GM12878 (cell line): Measurements from ENCODE around the gene ACTL8. TPM values are rescaled to one million over a fixed set of nuclear protein-coding genes. Genes with fewer than 3 reads are reported as not detected.

Source experiments
- ATAC-seq: fragments of 200-7000 bp; cut with Tn5 transposase; 3 replicates; pipeline ENCODE4 v1.9.1; 2020; ENCODE audit warnings: mild to moderate bottlenecking, moderate library complexity
- BruUV-seq: library from RNA; stranded (reverse); fragments of 400-500 nt; replicated peaks from 2 replicates; lab custom pipeline; 2021; lab: Mats Ljungman, UMichigan
- CTCF ChIA-PET: fragments of 300-600 bp; sonication (Branson Sonifier 250); formaldehyde crosslinking; extraction: SDS; loops from one replicate; lab custom pipeline; 2021; ENCODE audit warnings: inconsistent platforms; lab: Yijun Ruan, JAX
- POLR2A ChIA-PET: fragments of 350-600 bp; formaldehyde crosslinking; extraction: SDS; loops from one replicate; lab custom pipeline; 2021; ENCODE audit warnings: inconsistent platforms; lab: Charles Lee
- RAD21 ChIA-PET: fragments of 300-600 bp; sonication (Branson Sonifier 250); formaldehyde crosslinking; loops from one replicate; lab custom pipeline; 2023; ENCODE audit warnings: antibody characterized with exemption; ENCODE audit not compliant: unreplicated experiment; lab: Charles Lee
- SMC1A ChIA-PET: fragments of 300-600 bp; sonication (Branson Sonifier 250); formaldehyde crosslinking; loops from one replicate; lab custom pipeline; 2023; ENCODE audit not compliant: unreplicated experiment, uncharacterized antibody; lab: Charles Lee
- DNase-seq: peaks from one replicate; pipeline ENCODE4 v3.0.0-alpha.2; 2011; ENCODE audit warnings: low read depth, low spot score
- FAIRE-seq: peaks from 3 replicates; lab custom pipeline; 2011; peaks lifted over from hg19 to GRCh38; lab: Jason Lieb, UNC
- H2AFZ ChIP-seq: 2 replicates; pipeline ENCODE4 v1.6.0; 2011; ENCODE audit warnings: low read depth, low read length, control low read depth; ENCODE audit not compliant: control insufficient read depth
- H3K27ac ChIP-seq: 2 replicates; pipeline ENCODE4 v1.5.1; 2011; ENCODE audit warnings: control low read depth; ENCODE audit not compliant: control insufficient read depth, insufficient read depth
- H3K27me3 ChIP-seq, 2 experiments: replicated peaks in 1 of 2; 2 replicates each; pipeline versions ENCODE4 v1.6.0 to v1.6.1; 2011; ENCODE audit warnings: low read length in 1 of 2; ENCODE audit not compliant: control insufficient read depth in 2 of 2, insufficient read depth in 2 of 2
- H3K36me3 ChIP-seq, 2 experiments: 2 replicates each; pipeline ENCODE4 v1.5.1; 2011; ENCODE audit warnings: low read length in 1 of 2; ENCODE audit not compliant: control insufficient read depth in 2 of 2, insufficient read depth in 2 of 2
- H3K4me1 ChIP-seq: 2 replicates; pipeline ENCODE4 v1.6.1; 2011; ENCODE audit warnings: mild to moderate bottlenecking, low read length, moderate library complexity, mixed read lengths; ENCODE audit not compliant: control insufficient read depth, insufficient read depth
- H3K4me2 ChIP-seq: 2 replicates; pipeline ENCODE4 v1.6.0; 2011; ENCODE audit warnings: control low read depth; ENCODE audit not compliant: control insufficient read depth, insufficient read depth
- H3K4me3 ChIP-seq: fragments of 200-600 bp; sonication (generic); 2 replicates; pipeline ENCODE4 v1.5.1; 2016
- H3K79me2 ChIP-seq: 2 replicates; pipeline ENCODE4 v1.6.0; 2011; ENCODE audit warnings: low read length; ENCODE audit not compliant: control insufficient read depth, insufficient read depth
- H3K9ac ChIP-seq: 2 replicates; pipeline ENCODE4 v1.8.0; 2011; ENCODE audit warnings: low read length, control low read depth, mixed read lengths; ENCODE audit not compliant: control insufficient read depth, insufficient read depth
- H3K9me3 ChIP-seq: replicated peaks from 3 replicates; pipeline ENCODE4 v1.5.1; 2011; ENCODE audit warnings: mild to moderate bottlenecking, low read length; ENCODE audit not compliant: control insufficient read depth, insufficient read depth
- H4K20me1 ChIP-seq: 2 replicates; pipeline ENCODE4 v1.6.0; 2011; ENCODE audit not compliant: control insufficient read depth, insufficient read depth
- ATF7 ChIP-seq: fragments of 450-650 bp; IDR thresholded peaks from 2 replicates; pipeline ENCODE4 v1.6.1; 2016; ENCODE audit warnings: low read depth, mild to moderate bottlenecking
- CBX3 ChIP-seq: fragments of 200-600 bp; sonication (generic); IDR thresholded peaks from 2 replicates; pipeline ENCODE4 v1.6.1; 2016; ENCODE audit warnings: low read depth, borderline replicate concordance
- CHD2 ChIP-seq: IDR thresholded peaks from 2 replicates; pipeline ENCODE4 v1.6.1; 2011; ENCODE audit warnings: low read depth, low read length, improper control_type of control experiment, borderline replicate concordance
- HDAC2 ChIP-seq: fragments of 200-600 bp; sonication (generic); IDR thresholded peaks from 2 replicates; pipeline ENCODE4 v1.6.1; 2017
- HDAC6 ChIP-seq: fragments of 200-600 bp; sonication (generic); IDR thresholded peaks from one replicate; pipeline ENCODE4 v1.8.0; 2017; ENCODE audit warnings: antibody characterized with exemption; ENCODE audit not compliant: unreplicated experiment
- IKZF2 ChIP-seq, 2 experiments: fragments of 450-650 bp; IDR thresholded peaks; 2 replicates each; pipeline ENCODE4 v1.6.1; 2017; ENCODE audit warnings: mild to moderate bottlenecking in 2 of 2, moderate library complexity in 2 of 2
- POLR2AphosphoS5 ChIP-seq: IDR thresholded peaks from 2 replicates; pipeline ENCODE4 v1.6.1; 2011; ENCODE audit warnings: mild to moderate bottlenecking, low read length, inconsistent platforms
- SP1 ChIP-seq: IDR thresholded peaks from one replicate; pipeline ENCODE4 v1.6.1; 2011; ENCODE audit warnings: low read depth, low read length
- ZNF384 ChIP-seq: IDR thresholded peaks from 2 replicates; pipeline ENCODE4 v1.6.1; 2012; ENCODE audit warnings: low read depth, mild to moderate bottlenecking, low read length, improper control_type of control experiment, borderline replicate concordance
- WGBS: methylation state at CpG from one replicate; pipeline ENCODE4 v1.1.6; 2016; ENCODE audit warnings: low lambda C conversion rate; ENCODE audit not compliant: insufficient replicate concordance, insufficient coverage; ENCODE audit errors: missing lambda C conversion rate; 5-methylcytosine and 5-hydroxymethylcytosine counted together
- in situ Hi-C: fragments of 300-500 bp; cut with MboI; formaldehyde crosslinking; loops from 9 replicates; pipeline ENCODE4 v1.14.3; 2018; ENCODE audit warnings: mixed read lengths
- intact Hi-C: fragments of 100-400 bp; cut with micrococcal nuclease; formaldehyde crosslinking; loops from one replicate; pipeline ENCODE4 v1.14.2; 2022; ENCODE audit not compliant: unreplicated experiment
- polyA plus RNA-seq, 11 experiments: library from polyadenylated mRNA; depleted of rRNA in 4 of 11; unstranded in 6 of 11; stranded (reverse) in 5 of 11; fragments of >200 nt; fragmentation: Nextera tagmentation in 4 of 11; fragmentation: Illumina TruSeq in 1 of 11; extraction: Ambion mirVana in 4 of 11; extraction: Trizol in 1 of 11; gene quantifications; 1 replicate in 1 of 11; 2 replicates in 10 of 11; pipeline versions ENCODE4 v1.2.1 to v1.2.3, GENCODE V29; 2011 to 2016; ENCODE audit warnings: inconsistent platforms in 2 of 11, missing spikeins in 2 of 11, low read depth in 1 of 11
- total RNA-seq, 4 experiments: library from RNA; depleted of rRNA in 3 of 4; stranded (reverse); fragments of >200 nt in 3 of 4; fragmentation: Illumina TruSeq in 1 of 4; extraction: Trizol in 1 of 4; gene quantifications; 2 replicates each; pipeline versions ENCODE4 v1.2.1 to v1.2.3, GENCODE V29; 2013 to 2021
- TF ChIP-seq, protein P1 (sequence below): fragments of 450-650 bp; formaldehyde crosslinking; IDR thresholded peaks from 2 replicates; pipeline ENCODE4 v1.4.0; 2022; ENCODE audit warnings: mild to moderate bottlenecking, moderate library complexity
- TF ChIP-seq, protein P2 (sequence below), 3 experiments: IDR thresholded peaks in 2 of 3; conservative IDR thresholded peaks in 1 of 3; 2 replicates each; pipeline ENCODE4 v1.5.1; 2011; ENCODE audit warnings: low read depth in 3 of 3, low read length in 3 of 3, mild to moderate bottlenecking in 3 of 3, control low read depth in 2 of 3, moderate library complexity in 2 of 3, inconsistent platforms in 1 of 3, mixed read lengths in 1 of 3; ENCODE audit not compliant: control insufficient read depth in 2 of 3, insufficient read depth in 1 of 3; ENCODE audit errors: extremely low read depth in 1 of 3
- TF ChIP-seq, protein P3 (sequence below): fragments of 450-650 bp; IDR thresholded peaks from 2 replicates; pipeline ENCODE4 v1.6.1; 2018; ENCODE audit warnings: borderline replicate concordance, mild to moderate bottlenecking; ENCODE audit not compliant: partially characterized antibody
- TF ChIP-seq, protein P4 (sequence below): fragments of 450-650 bp; IDR thresholded peaks from 2 replicates; pipeline ENCODE4 v1.6.1; 2018; ENCODE audit warnings: mild to moderate bottlenecking, low read depth, moderate library complexity; ENCODE audit not compliant: partially characterized antibody

ACTL8 gene
- total and polyA plus RNA-seq, 10 of the 15 experiments (the other 5 are each of a cell fraction or from before 2014, with no cell fraction given), result 0.05 to 0.27 TPM; not detected in 8

DNA sequence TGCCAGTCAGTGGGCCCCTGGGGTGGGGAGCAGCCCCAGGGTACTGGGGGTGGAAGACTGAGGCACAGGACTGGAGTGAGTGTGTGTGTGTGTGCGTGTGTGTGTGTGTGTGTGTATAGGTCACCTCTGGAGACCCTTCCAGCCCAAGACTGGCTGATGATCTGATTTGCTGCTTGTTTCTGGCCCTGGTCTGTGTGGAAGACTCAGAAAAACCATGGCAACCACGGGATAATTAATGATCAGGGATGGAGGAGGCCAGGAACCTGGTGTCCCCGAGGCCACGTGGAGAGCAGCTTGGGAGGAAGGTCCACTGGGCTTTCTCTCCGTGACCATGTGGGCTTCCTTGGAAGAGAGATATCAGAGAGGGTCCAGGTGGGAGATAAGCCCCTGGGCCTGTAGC, 4.8 kb upstream of the ACTL8 start:
- SMC1A ChIA-PET, result no interaction called here
- FAIRE-seq (no peak), DNase-seq (no peak), ATAC-seq (no peak)
- Histone ChIP-seq H3K4me2 (no peak overlapping the region), H2AFZ (no peak overlapping the region), H3K9me3 (no peaks in the 10 kb centered on the region; the same call in 2 of the 3 replicates), H3K27ac (no peak overlapping the region), H3K79me2 (no peaks in the 10 kb centered on the region), H3K27me3 (no peaks in the 10 kb centered on the region), H3K4me3 (no peak overlapping the region), H3K36me3 (no peaks in the 10 kb centered on the region), H3K9ac (no peak overlapping the region), H4K20me1 (no peaks in the 10 kb centered on the region), H3K4me1 (no peaks in the 10 kb centered on the region)
- RAD21 ChIA-PET, result no interaction called here
- CTCF ChIA-PET, result no interaction called here
- 12% methylated on average over 5 of the region's 5 CpGs for WGBS
- intact Hi-C loops, result no loop called here
- POLR2A ChIA-PET, result no interaction called here
- BruUV-seq, result no TSS peak
- in situ Hi-C loops, result no loop called here
- TF ChIP-seq POLR2AphosphoS5, result no peak
- no peak for TF ChIP-seq CBX3
- TF ChIP-seq IKZF2 (IDR thresholded peaks at IDR 0.05), result no peak
- no peak for TF ChIP-seq HDAC6
- no peak for TF ChIP-seq ZNF384
- TF ChIP-seq, protein P1, sequence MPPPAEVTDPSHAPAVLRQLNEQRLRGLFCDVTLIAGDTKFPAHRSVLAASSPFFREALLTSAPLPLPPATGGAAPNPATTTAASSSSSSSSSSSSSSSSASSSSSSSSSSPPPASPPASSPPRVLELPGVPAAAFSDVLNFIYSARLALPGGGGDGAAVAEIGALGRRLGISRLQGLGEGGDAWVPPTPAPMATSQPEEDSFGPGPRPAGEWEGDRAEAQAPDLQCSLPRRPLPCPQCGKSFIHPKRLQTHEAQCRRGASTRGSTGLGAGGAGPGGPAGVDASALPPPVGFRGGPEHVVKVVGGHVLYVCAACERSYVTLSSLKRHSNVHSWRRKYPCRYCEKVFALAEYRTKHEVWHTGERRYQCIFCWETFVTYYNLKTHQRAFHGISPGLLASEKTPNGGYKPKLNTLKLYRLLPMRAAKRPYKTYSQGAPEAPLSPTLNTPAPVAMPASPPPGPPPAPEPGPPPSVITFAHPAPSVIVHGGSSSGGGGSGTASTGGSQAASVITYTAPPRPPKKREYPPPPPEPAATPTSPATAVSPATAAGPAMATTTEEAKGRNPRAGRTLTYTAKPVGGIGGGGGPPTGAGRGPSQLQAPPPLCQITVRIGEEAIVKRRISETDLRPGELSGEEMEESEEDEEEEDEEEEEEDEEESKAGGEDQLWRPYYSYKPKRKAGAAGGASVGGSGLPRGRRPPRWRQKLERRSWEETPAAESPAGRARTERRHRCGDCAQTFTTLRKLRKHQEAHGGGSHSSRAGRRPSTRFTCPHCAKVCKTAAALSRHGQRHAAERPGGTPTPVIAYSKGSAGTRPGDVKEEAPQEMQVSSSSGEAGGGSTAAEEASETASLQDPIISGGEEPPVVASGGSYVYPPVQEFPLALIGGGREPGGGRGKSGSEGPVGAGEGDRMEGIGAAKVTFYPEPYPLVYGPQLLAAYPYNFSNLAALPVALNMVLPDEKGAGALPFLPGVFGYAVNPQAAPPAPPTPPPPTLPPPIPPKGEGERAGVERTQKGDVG (CRISPR knock-in tag), result no peak
- TF ChIP-seq, protein P2, sequence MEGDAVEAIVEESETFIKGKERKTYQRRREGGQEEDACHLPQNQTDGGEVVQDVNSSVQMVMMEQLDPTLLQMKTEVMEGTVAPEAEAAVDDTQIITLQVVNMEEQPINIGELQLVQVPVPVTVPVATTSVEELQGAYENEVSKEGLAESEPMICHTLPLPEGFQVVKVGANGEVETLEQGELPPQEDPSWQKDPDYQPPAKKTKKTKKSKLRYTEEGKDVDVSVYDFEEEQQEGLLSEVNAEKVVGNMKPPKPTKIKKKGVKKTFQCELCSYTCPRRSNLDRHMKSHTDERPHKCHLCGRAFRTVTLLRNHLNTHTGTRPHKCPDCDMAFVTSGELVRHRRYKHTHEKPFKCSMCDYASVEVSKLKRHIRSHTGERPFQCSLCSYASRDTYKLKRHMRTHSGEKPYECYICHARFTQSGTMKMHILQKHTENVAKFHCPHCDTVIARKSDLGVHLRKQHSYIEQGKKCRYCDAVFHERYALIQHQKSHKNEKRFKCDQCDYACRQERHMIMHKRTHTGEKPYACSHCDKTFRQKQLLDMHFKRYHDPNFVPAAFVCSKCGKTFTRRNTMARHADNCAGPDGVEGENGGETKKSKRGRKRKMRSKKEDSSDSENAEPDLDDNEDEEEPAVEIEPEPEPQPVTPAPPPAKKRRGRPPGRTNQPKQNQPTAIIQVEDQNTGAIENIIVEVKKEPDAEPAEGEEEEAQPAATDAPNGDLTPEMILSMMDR (IDR thresholded peaks at IDR 0.05 in 2 of 3, conservative IDR thresholded peaks at IDR 0.05 in 1 of 3; ENCODE audit: control insufficient read depth in 2 of 3, extremely low read depth in 1 of 3, insufficient read depth in 1 of 3, low read depth in 3 of 3, low read length in 3 of 3), result no peak
- TF ChIP-seq ATF7, result no peak
- TF ChIP-seq, protein P3, sequence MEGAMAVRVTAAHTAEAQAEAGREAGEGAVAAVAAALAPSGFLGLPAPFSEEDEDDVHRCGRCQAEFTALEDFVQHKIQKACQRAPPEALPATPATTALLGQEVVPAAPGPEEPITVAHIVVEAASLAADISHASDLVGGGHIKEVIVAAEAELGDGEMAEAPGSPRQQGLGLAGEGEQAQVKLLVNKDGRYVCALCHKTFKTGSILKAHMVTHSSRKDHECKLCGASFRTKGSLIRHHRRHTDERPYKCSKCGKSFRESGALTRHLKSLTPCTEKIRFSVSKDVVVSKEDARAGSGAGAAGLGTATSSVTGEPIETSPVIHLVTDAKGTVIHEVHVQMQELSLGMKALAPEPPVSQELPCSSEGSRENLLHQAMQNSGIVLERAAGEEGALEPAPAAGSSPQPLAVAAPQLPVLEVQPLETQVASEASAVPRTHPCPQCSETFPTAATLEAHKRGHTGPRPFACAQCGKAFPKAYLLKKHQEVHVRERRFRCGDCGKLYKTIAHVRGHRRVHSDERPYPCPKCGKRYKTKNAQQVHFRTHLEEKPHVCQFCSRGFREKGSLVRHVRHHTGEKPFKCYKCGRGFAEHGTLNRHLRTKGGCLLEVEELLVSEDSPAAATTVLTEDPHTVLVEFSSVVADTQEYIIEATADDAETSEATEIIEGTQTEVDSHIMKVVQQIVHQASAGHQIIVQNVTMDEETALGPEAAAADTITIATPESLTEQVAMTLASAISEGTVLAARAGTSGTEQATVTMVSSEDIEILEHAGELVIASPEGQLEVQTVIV, result no peak
- no peak for TF ChIP-seq CHD2
- no peak for TF ChIP-seq SP1
- no peak for TF ChIP-seq HDAC2
- TF ChIP-seq, protein P4, sequence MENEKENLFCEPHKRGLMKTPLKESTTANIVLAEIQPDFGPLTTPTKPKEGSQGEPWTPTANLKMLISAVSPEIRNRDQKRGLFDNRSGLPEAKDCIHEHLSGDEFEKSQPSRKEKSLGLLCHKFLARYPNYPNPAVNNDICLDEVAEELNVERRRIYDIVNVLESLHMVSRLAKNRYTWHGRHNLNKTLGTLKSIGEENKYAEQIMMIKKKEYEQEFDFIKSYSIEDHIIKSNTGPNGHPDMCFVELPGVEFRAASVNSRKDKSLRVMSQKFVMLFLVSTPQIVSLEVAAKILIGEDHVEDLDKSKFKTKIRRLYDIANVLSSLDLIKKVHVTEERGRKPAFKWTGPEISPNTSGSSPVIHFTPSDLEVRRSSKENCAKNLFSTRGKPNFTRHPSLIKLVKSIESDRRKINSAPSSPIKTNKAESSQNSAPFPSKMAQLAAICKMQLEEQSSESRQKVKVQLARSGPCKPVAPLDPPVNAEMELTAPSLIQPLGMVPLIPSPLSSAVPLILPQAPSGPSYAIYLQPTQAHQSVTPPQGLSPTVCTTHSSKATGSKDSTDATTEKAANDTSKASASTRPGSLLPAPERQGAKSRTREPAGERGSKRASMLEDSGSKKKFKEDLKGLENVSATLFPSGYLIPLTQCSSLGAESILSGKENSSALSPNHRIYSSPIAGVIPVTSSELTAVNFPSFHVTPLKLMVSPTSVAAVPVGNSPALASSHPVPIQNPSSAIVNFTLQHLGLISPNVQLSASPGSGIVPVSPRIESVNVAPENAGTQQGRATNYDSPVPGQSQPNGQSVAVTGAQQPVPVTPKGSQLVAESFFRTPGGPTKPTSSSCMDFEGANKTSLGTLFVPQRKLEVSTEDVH, result no peak
